ENCODE results near the gene PCGF1.
A peak's percentile ranks its signal among the peaks of the same experiment; 100 is the strongest.

Gene PCGF1

GRCh38 chr2:74514368-74515270 is 7.1 kb upstream of the PCGF1 start, which contains the start of gene TLX2:
TLX2 (plus strand) TSS chr2:74514450; CDS start chr2:74514807, 357 bp downstream.
- no peak within 1 kb of the TSS for H3K27ac ChIP-seq (ENCODE audit: low read depth, low read length)
- H3K4me3 ChIP-seq (ENCODE audit: low read depth, low read length) = peak within 1 kb of the TSS; percentile 57
- H3K9me3 ChIP-seq (ENCODE audit: control insufficient read depth, insufficient read depth, low read depth, low read length) = peaks cover 3% of the 10 kb centered on the region; the same call in 1 of the 2 replicates
- H3K4me1 ChIP-seq (ENCODE audit: control insufficient read depth, insufficient read depth, low read length) = peaks cover 20% of the 10 kb centered on the region
- H3K9ac ChIP-seq (ENCODE audit: low read length) = no peak within 1 kb of the TSS
- peaks cover 100% of the 10 kb centered on the region for H3K27me3 ChIP-seq (ENCODE audit: control insufficient read depth, insufficient read depth, low read length)
- H3K36me3 ChIP-seq (ENCODE audit: control insufficient read depth, insufficient read depth, low read length) = no peaks in the 10 kb centered on the region

GRCh38 chr2:74513605-74514367 is 6.3 kb upstream of the PCGF1 start:
- H3K4me1 ChIP-seq (ENCODE audit: control insufficient read depth, insufficient read depth, low read length) = peaks cover 20% of the 10 kb centered on the region
- peak overlapping the region; percentile 57 for H3K4me3 ChIP-seq (ENCODE audit: low read depth, low read length)
- no peaks in the 10 kb centered on the region for H3K36me3 ChIP-seq (ENCODE audit: control insufficient read depth, insufficient read depth, low read length)
- H3K27ac ChIP-seq (ENCODE audit: low read depth, low read length) = no peak overlapping the region
- peaks cover 99% of the 10 kb centered on the region for H3K27me3 ChIP-seq (ENCODE audit: control insufficient read depth, insufficient read depth, low read length)
- H3K9ac ChIP-seq (ENCODE audit: low read length) = no peak overlapping the region
- peaks cover 3% of the 10 kb centered on the region; the same call in 1 of the 2 replicates for H3K9me3 ChIP-seq (ENCODE audit: control insufficient read depth, insufficient read depth, low read depth, low read length)

- peaks cover 95% of the 10 kb centered on the region for H3K27me3 ChIP-seq (ENCODE audit: control insufficient read depth, insufficient read depth, low read length)
- H3K9ac ChIP-seq (ENCODE audit: low read length) = no peak overlapping the region
- H3K9me3 ChIP-seq (ENCODE audit: control insufficient read depth, insufficient read depth, low read depth, low read length) = peaks cover 3% of the 10 kb centered on the region; the same call in 1 of the 2 replicates
- no peak overlapping the region for H3K27ac ChIP-seq (ENCODE audit: low read depth, low read length)
- peaks cover 25% of the 10 kb centered on the region for H3K4me1 ChIP-seq (ENCODE audit: control insufficient read depth, insufficient read depth, low read length)
- H3K36me3 ChIP-seq (ENCODE audit: control insufficient read depth, insufficient read depth, low read length) = no peaks in the 10 kb centered on the region
- peak overlapping the region; percentile 57 for H3K4me3 ChIP-seq (ENCODE audit: low read depth, low read length)
Observed at GRCh38 chr2:74512744-74513604, 5.5 kb upstream of the PCGF1 start.

DNA sequence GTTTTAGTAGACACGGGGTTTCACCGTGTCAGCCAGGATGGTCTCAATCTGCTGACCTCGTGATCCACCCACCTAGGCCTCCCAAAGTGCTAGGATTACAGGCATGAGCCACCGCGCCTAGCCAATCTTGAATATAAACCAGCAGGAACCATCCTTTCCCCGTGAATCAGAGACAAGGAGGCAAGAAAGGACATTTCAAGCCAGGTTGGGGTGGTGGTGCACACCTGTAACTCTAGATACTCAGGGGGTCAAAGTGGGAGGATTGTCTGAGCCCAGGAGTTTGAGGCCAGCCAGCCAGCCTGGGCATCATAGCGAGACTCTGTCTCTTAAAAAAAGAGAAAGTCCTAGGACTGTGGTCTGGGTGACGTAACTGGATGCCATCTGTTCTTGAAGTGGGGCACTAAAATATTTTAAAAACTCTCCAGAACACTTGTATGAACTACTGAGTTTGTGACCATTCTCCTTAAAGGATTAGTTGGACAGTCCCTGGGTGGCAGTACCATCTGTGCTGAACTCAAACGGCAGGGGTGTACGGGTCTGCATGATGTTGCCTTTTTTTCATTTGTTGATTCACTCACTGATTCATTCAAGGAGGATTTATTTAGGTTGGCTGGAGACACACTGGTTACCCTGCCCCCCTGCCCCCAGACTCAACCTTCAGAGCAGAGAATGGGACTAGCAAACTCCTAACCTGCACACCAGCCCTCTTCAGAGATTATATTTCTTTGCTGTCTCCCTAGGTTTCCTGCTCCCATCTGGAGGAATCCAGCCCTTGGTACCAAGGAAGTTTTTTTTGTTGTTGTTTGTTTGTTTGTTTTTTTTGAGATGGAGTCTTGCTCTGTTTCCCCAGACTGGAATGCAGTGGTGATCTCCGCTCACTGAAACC is 3.9 kb upstream of the PCGF1 start:
- H3K4me1 ChIP-seq (ENCODE audit: control insufficient read depth, insufficient read depth, low read length) = peaks cover 31% of the 10 kb centered on the region
- H3K27me3 ChIP-seq (ENCODE audit: control insufficient read depth, insufficient read depth, low read length) = peaks cover 78% of the 10 kb centered on the region
- no peak overlapping the region for H3K27ac ChIP-seq (ENCODE audit: low read depth, low read length)
- no peak overlapping the region for H3K9ac ChIP-seq (ENCODE audit: low read length)
- H3K4me3 ChIP-seq (ENCODE audit: low read depth, low read length) = no peak overlapping the region
- H3K9me3 ChIP-seq (ENCODE audit: control insufficient read depth, insufficient read depth, low read depth, low read length) = no peaks in the 10 kb centered on the region; the same call in 1 of the 2 replicates
- no peaks in the 10 kb centered on the region for H3K36me3 ChIP-seq (ENCODE audit: control insufficient read depth, insufficient read depth, low read length)

DNA sequence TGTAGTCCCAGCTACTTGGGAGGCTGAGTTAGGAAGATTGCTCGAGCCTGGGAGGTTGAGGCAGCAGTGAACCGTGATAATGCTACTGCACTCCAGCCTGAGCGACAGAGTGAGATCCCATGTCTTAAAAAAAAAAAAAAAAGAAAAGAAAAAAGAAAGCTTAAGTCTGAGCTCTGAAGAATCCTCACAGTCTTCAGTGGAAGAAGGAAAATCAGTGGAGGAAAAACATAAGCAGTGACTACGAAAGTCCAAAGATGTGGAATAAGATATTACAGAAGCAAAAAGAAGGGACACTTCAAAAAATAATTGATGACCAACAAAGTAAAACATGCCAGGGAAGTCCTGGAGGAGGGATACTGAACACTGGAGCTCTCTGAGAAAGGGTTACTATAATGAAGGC is 2.8 kb upstream of the PCGF1 start:
- no peak overlapping the region for H3K9ac ChIP-seq (ENCODE audit: low read length)
- peaks cover 74% of the 10 kb centered on the region for H3K27me3 ChIP-seq (ENCODE audit: control insufficient read depth, insufficient read depth, low read length)

DNA sequence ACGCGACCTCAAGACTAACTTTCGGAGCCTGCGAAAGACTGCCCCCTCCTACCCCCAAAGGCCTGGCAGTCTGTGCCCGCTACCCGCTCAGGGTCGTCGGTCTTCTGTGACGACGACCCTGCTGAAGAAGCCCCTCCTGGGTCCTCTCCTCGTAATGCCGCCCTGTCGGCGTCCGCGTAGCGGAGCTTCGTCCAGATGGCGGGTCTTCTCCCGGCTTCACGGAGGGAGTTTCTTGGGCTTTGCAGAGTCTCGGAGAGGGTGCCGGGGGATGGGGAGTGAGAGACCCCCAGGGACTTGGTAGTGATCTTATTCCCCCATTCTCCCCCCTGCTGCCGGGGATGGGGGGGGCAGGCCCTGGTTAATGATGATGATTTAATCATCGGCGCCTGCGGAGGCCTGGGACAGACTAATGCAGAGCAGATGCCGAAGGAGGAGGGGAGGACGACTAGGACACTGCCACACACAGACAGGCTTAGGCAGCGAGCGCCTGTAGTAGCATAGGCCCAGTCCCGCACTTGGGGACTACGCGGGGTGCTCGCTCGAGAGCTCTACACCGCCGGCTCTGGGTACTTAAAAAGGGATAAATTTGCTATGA is 528 bp upstream of the PCGF1 start:
- Histone ChIP-seq H3K9ac (ENCODE audit: low read length) (peak overlapping the region; percentile 97), H3K27me3 (ENCODE audit: control insufficient read depth, insufficient read depth, low read length) (peaks cover 70% of the 10 kb centered on the region), H3K27ac (ENCODE audit: low read depth, low read length) (peak overlapping the region; percentile 96; the same call in 1 of the 2 replicates), H3K36me3 (ENCODE audit: control insufficient read depth, insufficient read depth, low read length) (peaks cover 10% of the 10 kb centered on the region), H3K9me3 (ENCODE audit: control insufficient read depth, insufficient read depth, low read depth, low read length) (no peaks in the 10 kb centered on the region), H3K4me1 (ENCODE audit: control insufficient read depth, insufficient read depth, low read length) (peaks cover 22% of the 10 kb centered on the region), H3K4me3 (ENCODE audit: low read depth, low read length) (peak overlapping the region; percentile 97)

More for the DNA sequence above, 2.8 kb upstream of the PCGF1 start:
- Histone ChIP-seq H3K27ac (ENCODE audit: low read depth, low read length) (no peak overlapping the region), H3K9me3 (ENCODE audit: control insufficient read depth, insufficient read depth, low read depth, low read length) (no peaks in the 10 kb centered on the region), H3K4me3 (ENCODE audit: low read depth, low read length) (no peak overlapping the region), H3K36me3 (ENCODE audit: control insufficient read depth, insufficient read depth, low read length) (peaks cover 8% of the 10 kb centered on the region), H3K4me1 (ENCODE audit: control insufficient read depth, insufficient read depth, low read length) (peaks cover 26% of the 10 kb centered on the region)

DNA sequence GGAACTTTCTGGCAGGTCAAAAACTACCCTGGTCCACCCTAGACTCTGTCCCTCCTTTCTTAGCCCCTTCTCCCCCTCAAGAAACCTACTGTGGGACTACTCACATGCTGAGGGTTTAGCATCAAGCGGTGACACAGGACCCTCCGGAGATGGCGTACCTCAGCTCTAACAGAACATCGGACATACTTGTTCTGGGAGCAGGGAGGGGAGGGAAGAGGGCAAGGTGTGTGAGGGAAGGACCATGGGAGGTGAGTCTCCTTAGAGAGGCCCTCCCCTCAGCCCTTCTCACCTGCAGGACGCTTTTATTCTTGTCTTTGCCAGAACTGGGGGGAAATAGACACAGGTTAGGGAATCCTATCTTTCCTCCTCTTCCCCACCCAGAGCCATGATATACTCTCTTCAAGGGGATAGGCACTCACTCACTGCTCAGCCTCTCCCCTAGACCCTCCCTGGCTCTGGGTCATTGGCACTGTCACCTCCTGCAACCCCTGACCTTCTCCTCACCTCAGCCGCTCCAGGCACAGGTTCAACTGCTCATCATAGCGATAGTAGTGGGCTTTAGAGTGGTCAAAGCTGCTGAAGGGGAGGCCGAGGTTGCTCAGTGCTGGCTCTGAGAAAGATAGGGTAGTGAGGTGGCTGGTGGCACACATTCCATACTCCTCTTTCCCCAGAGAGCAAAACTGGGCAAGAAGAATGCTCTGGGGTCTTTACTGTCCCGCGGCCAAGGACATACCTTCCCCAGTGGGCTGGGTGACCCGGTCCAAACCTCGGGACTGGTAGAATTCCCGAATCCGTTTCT is 1.8 kb downstream of the PCGF1 start:
- H3K36me3 ChIP-seq (ENCODE audit: control insufficient read depth, insufficient read depth, low read length) = peaks cover 10% of the 10 kb centered on the region
- H3K27me3 ChIP-seq (ENCODE audit: control insufficient read depth, insufficient read depth, low read length) = peaks cover 70% of the 10 kb centered on the region
- H3K9me3 ChIP-seq (ENCODE audit: control insufficient read depth, insufficient read depth, low read depth, low read length) = no peaks in the 10 kb centered on the region
- no peak overlapping the region for H3K9ac ChIP-seq (ENCODE audit: low read length)
- H3K4me3 ChIP-seq (ENCODE audit: low read depth, low read length) = no peak overlapping the region
- no peak overlapping the region for H3K27ac ChIP-seq (ENCODE audit: low read depth, low read length)
- H3K4me1 ChIP-seq (ENCODE audit: control insufficient read depth, insufficient read depth, low read length) = peaks cover 36% of the 10 kb centered on the region

DNA sequence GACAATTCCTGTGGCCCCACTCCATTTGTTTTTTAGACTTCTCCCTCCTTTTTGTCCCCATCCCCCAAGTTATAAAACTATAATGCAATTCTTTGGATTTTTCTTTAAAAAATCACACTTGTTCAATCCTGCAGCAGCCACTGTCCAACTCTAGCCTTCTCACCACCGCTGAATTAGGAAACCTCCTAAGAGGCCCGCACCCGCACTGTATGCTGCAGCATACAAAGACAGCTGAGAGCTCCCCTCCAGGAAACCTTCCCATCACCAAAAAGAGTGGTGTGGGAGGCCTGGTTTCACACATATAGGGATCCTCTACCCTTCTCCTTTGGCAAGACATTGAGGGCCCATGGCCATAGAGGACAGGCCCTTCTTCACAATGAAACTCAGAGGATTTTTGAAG is 2.9 kb downstream of the PCGF1 start:
- Histone ChIP-seq H3K9ac (ENCODE audit: low read length) (no peak overlapping the region), H3K4me3 (ENCODE audit: low read depth, low read length) (no peak overlapping the region; the same call in 1 of the 2 replicates), H3K27ac (ENCODE audit: low read depth, low read length) (no peak overlapping the region), H3K36me3 (ENCODE audit: control insufficient read depth, insufficient read depth, low read length) (peaks cover 10% of the 10 kb centered on the region), H3K27me3 (ENCODE audit: control insufficient read depth, insufficient read depth, low read length) (peaks cover 70% of the 10 kb centered on the region), H3K4me1 (ENCODE audit: control insufficient read depth, insufficient read depth, low read length) (peaks cover 46% of the 10 kb centered on the region), H3K9me3 (ENCODE audit: control insufficient read depth, insufficient read depth, low read depth, low read length) (no peaks in the 10 kb centered on the region)

Data from HUES6 (cell line).